ENCODE data around the gene CDCA8. TPM values are rescaled to one million over a fixed set of nuclear protein-coding genes. Genes with fewer than 3 reads are reported as not detected.

CDCA8 gene
- total and polyA plus RNA-seq, 2 experiments from 2014 or later, result 31.6 to 37.9 TPM

DNA sequence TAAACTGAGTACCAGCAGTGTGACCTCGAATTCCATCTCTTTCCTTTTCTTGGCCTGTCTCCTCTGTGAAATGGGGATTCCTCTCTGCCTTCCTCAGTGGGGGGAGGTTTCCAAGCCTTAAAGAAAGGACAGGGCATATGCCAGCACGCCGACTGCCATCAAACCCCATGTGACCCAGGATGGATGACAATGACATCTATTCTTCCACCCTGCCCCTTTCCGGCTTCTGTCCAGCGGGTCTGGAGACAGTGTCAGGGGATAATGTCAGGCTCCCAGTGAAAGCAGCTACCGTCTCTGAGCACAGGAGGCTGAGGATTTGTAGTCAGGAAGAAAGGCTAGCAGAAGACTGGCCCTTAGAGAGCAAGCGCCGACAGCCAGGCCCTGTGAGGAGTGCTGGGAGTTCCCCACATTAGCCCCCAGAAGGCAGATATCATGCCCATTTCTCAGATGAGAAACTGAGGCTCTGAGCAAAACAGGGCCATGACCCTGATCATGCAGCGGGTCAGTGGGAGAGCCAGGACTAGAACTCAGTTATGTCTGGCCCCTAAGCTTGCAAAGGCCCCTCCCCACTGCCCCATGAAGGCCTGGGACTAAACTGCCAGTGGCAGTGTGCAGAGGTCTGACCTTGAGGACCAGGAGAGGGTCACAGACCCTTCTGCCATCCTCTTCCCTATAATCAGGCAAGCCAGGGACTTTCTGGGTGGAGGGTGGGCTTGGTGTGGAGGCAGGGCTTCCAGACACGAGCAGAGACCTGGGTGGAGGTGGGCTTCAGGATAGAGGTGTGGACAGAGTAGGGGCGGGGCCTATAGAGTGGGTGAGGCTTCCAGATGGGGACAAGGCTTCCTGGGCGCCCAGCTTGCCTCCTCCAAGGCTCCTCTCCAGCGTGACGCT is 30.1 kb downstream of the CDCA8 start:
- no peak overlapping the region for H2AFZ ChIP-seq
- no peaks in the 10 kb centered on the region for H3K9me3 Mint-ChIP-seq
- H3K4me1 ChIP-seq (ENCODE audit: insufficient read depth), result no peaks in the 10 kb centered on the region; the same call in 1 of the 2 replicates
- no peaks in the 10 kb centered on the region for H3K9me2 ChIP-seq (ENCODE audit: insufficient read depth)
- H3K36me3 ChIP-seq (ENCODE audit: insufficient read depth), result no peaks in the 10 kb centered on the region
- H3K4me3 Mint-ChIP-seq, result no peak overlapping the region
- no peaks in the 10 kb centered on the region for H4K20me1 ChIP-seq (replicated peaks; ENCODE audit: insufficient read depth)
- H3K4me2 ChIP-seq, result no peak overlapping the region
- TF ChIP-seq EZH2 (IDR thresholded peaks at IDR 0.05; ENCODE audit: low read depth, unreplicated experiment) (no peak), ETS1 (IDR thresholded peaks at IDR 0.05) (no peak), STAT1 (IDR thresholded peaks at IDR 0.05; ENCODE audit: unreplicated experiment) (no peak), CREB1 (CRISPR knock-in tag; IDR thresholded peaks at IDR 0.05; ENCODE audit: low read depth) (no peak), NANOG (IDR thresholded peaks at IDR 0.05; ENCODE audit: borderline replicate concordance) (no peak), JUNB (IDR thresholded peaks at IDR 0.05; ENCODE audit: unreplicated experiment) (no peak), ZNF331 (CRISPR knock-in tag; IDR thresholded peaks at IDR 0.05; ENCODE audit: low read depth) (no peak), POLR2AphosphoS5 (IDR thresholded peaks at IDR 0.05; ENCODE audit: low read depth) (no peak), CTCF (conservative IDR thresholded peaks at IDR 0.05; ENCODE audit: low read depth in 2 of 2) (no peak), ZNF114 (CRISPR knock-in tag; IDR thresholded peaks at IDR 0.05) (no peak), EZH2phosphoT487 (IDR thresholded peaks at IDR 0.05; ENCODE audit: unreplicated experiment) (no peak)
- TF ChIP-seq, protein P1, sequence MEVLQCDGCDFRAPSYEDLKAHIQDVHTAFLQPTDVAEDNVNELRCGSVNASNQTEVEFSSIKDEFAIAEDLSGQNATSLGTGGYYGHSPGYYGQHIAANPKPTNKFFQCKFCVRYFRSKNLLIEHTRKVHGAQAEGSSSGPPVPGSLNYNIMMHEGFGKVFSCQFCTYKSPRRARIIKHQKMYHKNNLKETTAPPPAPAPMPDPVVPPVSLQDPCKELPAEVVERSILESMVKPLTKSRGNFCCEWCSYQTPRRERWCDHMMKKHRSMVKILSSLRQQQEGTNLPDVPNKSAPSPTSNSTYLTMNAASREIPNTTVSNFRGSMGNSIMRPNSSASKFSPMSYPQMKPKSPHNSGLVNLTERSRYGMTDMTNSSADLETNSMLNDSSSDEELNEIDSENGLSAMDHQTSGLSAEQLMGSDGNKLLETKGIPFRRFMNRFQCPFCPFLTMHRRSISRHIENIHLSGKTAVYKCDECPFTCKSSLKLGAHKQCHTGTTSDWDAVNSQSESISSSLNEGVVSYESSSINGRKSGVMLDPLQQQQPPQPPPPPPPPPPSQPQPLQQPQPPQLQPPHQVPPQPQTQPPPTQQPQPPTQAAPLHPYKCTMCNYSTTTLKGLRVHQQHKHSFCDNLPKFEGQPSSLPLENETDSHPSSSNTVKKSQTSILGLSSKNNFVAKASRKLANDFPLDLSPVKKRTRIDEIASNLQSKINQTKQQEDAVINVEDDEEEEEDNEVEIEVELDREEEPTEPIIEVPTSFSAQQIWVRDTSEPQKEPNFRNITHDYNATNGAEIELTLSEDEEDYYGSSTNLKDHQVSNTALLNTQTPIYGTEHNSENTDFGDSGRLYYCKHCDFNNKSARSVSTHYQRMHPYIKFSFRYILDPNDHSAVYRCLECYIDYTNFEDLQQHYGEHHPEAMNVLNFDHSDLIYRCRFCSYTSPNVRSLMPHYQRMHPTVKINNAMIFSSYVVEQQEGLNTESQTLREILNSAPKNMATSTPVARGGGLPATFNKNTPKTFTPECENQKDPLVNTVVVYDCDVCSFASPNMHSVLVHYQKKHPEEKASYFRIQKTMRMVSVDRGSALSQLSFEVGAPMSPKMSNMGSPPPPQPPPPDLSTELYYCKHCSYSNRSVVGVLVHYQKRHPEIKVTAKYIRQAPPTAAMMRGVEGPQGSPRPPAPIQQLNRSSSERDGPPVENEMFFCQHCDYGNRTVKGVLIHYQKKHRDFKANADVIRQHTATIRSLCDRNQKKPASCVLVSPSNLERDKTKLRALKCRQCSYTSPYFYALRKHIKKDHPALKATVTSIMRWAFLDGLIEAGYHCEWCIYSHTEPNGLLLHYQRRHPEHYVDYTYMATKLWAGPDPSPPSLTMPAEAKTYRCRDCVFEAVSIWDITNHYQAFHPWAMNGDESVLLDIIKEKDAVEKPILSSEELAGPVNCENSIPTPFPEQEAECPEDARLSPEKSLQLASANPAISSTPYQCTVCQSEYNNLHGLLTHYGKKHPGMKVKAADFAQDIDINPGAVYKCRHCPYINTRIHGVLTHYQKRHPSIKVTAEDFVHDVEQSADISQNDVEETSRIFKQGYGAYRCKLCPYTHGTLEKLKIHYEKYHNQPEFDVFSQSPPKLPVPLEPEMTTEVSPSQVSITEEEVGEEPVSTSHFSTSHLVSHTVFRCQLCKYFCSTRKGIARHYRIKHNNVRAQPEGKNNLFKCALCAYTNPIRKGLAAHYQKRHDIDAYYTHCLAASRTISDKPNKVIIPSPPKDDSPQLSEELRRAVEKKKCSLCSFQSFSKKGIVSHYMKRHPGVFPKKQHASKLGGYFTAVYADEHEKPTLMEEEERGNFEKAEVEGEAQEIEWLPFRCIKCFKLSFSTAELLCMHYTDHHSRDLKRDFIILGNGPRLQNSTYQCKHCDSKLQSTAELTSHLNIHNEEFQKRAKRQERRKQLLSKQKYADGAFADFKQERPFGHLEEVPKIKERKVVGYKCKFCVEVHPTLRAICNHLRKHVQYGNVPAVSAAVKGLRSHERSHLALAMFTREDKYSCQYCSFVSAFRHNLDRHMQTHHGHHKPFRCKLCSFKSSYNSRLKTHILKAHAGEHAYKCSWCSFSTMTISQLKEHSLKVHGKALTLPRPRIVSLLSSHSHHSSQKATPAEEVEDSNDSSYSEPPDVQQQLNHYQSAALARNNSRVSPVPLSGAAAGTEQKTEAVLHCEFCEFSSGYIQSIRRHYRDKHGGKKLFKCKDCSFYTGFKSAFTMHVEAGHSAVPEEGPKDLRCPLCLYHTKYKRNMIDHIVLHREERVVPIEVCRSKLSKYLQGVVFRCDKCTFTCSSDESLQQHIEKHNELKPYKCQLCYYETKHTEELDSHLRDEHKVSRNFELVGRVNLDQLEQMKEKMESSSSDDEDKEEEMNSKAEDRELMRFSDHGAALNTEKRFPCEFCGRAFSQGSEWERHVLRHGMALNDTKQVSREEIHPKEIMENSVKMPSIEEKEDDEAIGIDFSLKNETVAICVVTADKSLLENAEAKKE (CRISPR knock-in tag; IDR thresholded peaks at IDR 0.05), result no peak
- TF ChIP-seq, protein P2, sequence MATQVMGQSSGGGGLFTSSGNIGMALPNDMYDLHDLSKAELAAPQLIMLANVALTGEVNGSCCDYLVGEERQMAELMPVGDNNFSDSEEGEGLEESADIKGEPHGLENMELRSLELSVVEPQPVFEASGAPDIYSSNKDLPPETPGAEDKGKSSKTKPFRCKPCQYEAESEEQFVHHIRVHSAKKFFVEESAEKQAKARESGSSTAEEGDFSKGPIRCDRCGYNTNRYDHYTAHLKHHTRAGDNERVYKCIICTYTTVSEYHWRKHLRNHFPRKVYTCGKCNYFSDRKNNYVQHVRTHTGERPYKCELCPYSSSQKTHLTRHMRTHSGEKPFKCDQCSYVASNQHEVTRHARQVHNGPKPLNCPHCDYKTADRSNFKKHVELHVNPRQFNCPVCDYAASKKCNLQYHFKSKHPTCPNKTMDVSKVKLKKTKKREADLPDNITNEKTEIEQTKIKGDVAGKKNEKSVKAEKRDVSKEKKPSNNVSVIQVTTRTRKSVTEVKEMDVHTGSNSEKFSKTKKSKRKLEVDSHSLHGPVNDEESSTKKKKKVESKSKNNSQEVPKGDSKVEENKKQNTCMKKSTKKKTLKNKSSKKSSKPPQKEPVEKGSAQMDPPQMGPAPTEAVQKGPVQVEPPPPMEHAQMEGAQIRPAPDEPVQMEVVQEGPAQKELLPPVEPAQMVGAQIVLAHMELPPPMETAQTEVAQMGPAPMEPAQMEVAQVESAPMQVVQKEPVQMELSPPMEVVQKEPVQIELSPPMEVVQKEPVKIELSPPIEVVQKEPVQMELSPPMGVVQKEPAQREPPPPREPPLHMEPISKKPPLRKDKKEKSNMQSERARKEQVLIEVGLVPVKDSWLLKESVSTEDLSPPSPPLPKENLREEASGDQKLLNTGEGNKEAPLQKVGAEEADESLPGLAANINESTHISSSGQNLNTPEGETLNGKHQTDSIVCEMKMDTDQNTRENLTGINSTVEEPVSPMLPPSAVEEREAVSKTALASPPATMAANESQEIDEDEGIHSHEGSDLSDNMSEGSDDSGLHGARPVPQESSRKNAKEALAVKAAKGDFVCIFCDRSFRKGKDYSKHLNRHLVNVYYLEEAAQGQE (IDR thresholded peaks at IDR 0.05; ENCODE audit: unreplicated experiment), result no peak
- H3K27me3 Mint-ChIP-seq (ENCODE audit: insufficient read depth, low read depth, poor library complexity), result peaks cover 4% of the 10 kb centered on the region
- no peak overlapping the region for H3K27ac Mint-ChIP-seq
- no peaks in the 10 kb centered on the region for H3F3A ChIP-seq (replicated peaks; ENCODE audit: low read depth)
- H3K4me3 ChIP-seq, result no peak overlapping the region
- H3K79me2 ChIP-seq (replicated peaks; ENCODE audit: insufficient read depth), result no peaks in the 10 kb centered on the region
- no peak overlapping the region for H3K27ac ChIP-seq (ENCODE audit: low read depth)
- H3K27me3 ChIP-seq (ENCODE audit: insufficient read depth), result no peaks in the 10 kb centered on the region
- H3K4me1 Mint-ChIP-seq, result peaks cover 12% of the 10 kb centered on the region; the same call in 1 of the 3 replicates
- DNase-seq (ENCODE audit: low spot score) (no peak), ATAC-seq (no peak)
- no peaks in the 10 kb centered on the region for H3K36me3 Mint-ChIP-seq (ENCODE audit: low read depth)
